ENCODE measurements around the gene PTPN6.
"Not testable (repeated sequence)": the region's sequence is repeated elsewhere in the genome, so short reads cannot be mapped to it uniquely, and the experiment has no call there.

The PTPN6 gene

GRCh38 chr12:6950811-6951540, at the start of gene PTPN6:
PTPN6 (plus strand) TSS chr12:6951356; CDS start chr12:6951513, 157 bp downstream.
- in situ Hi-C loops (cut with HindIII; ENCODE audit: low sequenced_read_pairs) = no loop called here

- in situ Hi-C loops (cut with HindIII; ENCODE audit: low sequenced_read_pairs) = no loop called here
Observed at GRCh38 chr12:6902448-6902847, 48.7 kb upstream of the PTPN6 start.

GRCh38 chr12:6903722-6904121, 47.4 kb upstream of the PTPN6 start:
- in situ Hi-C loops (cut with HindIII; ENCODE audit: low sequenced_read_pairs) = no loop called here

- in situ Hi-C loops (cut with HindIII; ENCODE audit: low sequenced_read_pairs) = no loop called here
Observed at GRCh38 chr12:6904280-6905276, 46.6 kb upstream of the PTPN6 start, which contains the start of gene LRRC23. LRRC23 (plus strand) TSS chr12:6904822; CDS start chr12:6905634, 812 bp downstream.

GRCh38 chr12:6905414-6906040, 45.6 kb upstream of the PTPN6 start:
- in situ Hi-C loops (cut with HindIII; ENCODE audit: low sequenced_read_pairs) = no loop called here

- in situ Hi-C loops (cut with HindIII; ENCODE audit: low sequenced_read_pairs) = not testable (repeated sequence)
Observed at GRCh38 chr12:6908141-6908540, 43.0 kb upstream of the PTPN6 start.

GRCh38 chr12:6909421-6910145, 41.6 kb upstream of the PTPN6 start:
- in situ Hi-C loops (cut with HindIII; ENCODE audit: low sequenced_read_pairs) = no loop called here

GRCh38 chr12:6912164-6912935, 38.8 kb upstream of the PTPN6 start:
- in situ Hi-C loops (cut with HindIII; ENCODE audit: low sequenced_read_pairs) = no loop called here

- in situ Hi-C loops (cut with HindIII; ENCODE audit: low sequenced_read_pairs) = no loop called here
Observed at GRCh38 chr12:6914246-6914946, 36.8 kb upstream of the PTPN6 start, which contains the start of gene ENO2. ENO2 (plus strand) TSS chr12:6914580; CDS start chr12:6915833, 1,253 bp downstream.

- in situ Hi-C loops (cut with HindIII; ENCODE audit: low sequenced_read_pairs) = no loop called here
Observed at GRCh38 chr12:6914947-6915788, 36.0 kb upstream of the PTPN6 start.

GRCh38 chr12:6915789-6916285, 35.3 kb upstream of the PTPN6 start:
- in situ Hi-C loops (cut with HindIII; ENCODE audit: low sequenced_read_pairs) = no loop called here

GRCh38 chr12:6916426-6917200, 34.5 kb upstream of the PTPN6 start:
- in situ Hi-C loops (cut with HindIII; ENCODE audit: low sequenced_read_pairs) = no loop called here

- in situ Hi-C loops (cut with HindIII; ENCODE audit: low sequenced_read_pairs) = no loop called here
Observed at GRCh38 chr12:6917491-6918231, 33.5 kb upstream of the PTPN6 start.

GRCh38 chr12:6919588-6919987, 31.6 kb upstream of the PTPN6 start:
- in situ Hi-C loops (cut with HindIII; ENCODE audit: low sequenced_read_pairs) = no loop called here

GRCh38 chr12:6921539-6921938, 29.6 kb upstream of the PTPN6 start:
- in situ Hi-C loops (cut with HindIII; ENCODE audit: low sequenced_read_pairs) = no loop called here

Measured in DLD1 (cell line).